IPS DF 19.7 (cell line): ENCODE data around the gene DNASE1.
"Not testable (repeated sequence)": the region's sequence is repeated elsewhere in the genome, so short reads cannot be mapped to it uniquely, and the experiment has no call there.

ENCODE experiments used
- DNase-seq: peaks from one replicate; pipeline ENCODE4 v3.0.0-alpha.2; 2013; ENCODE audit warnings: low read depth, low spot score

The DNASE1 gene

GRCh38 chr16:3654249-3654991 is at the start of gene DNASE1:
DNASE1 (plus strand) TSS chr16:3654691; CDS start chr16:3655374, 683 bp downstream.
- DNase-seq: no peak

- DNase-seq: no peak
Measured at GRCh38 chr16:3606441-3606840, 48.0 kb upstream of the DNASE1 start.

- DNase-seq: no peak
Measured at GRCh38 chr16:3607161-3607560, 47.3 kb upstream of the DNASE1 start.

GRCh38 chr16:3607634-3608033 is 46.9 kb upstream of the DNASE1 start:
- no peak for DNase-seq

GRCh38 chr16:3608069-3608468 is 46.4 kb upstream of the DNASE1 start:
- no peak for DNase-seq

GRCh38 chr16:3608976-3609375 is 45.5 kb upstream of the DNASE1 start:
- not testable (repeated sequence) for DNase-seq

- DNase-seq: no peak
Measured at GRCh38 chr16:3609895-3610697, 44.4 kb upstream of the DNASE1 start.

- no peak for DNase-seq
Measured at GRCh38 chr16:3610698-3611145, 43.8 kb upstream of the DNASE1 start.

GRCh38 chr16:3611146-3611975 is 43.1 kb upstream of the DNASE1 start, which contains the start of gene SLX4:
SLX4 (minus strand) TSS chr16:3611606; CDS start chr16:3608964, 2,642 bp downstream.
- DNase-seq: peak; percentile 30

GRCh38 chr16:3612510-3613466 is 41.7 kb upstream of the DNASE1 start:
- DNase-seq: no peak

- DNase-seq: no peak
Measured at GRCh38 chr16:3618769-3619141, 35.7 kb upstream of the DNASE1 start.

GRCh38 chr16:3623642-3624041 is 30.8 kb upstream of the DNASE1 start:
- DNase-seq: no peak

GRCh38 chr16:3625331-3625730 is 29.2 kb upstream of the DNASE1 start:
- DNase-seq: no peak

GRCh38 chr16:3625911-3626732 is 28.4 kb upstream of the DNASE1 start:
- no peak for DNase-seq

GRCh38 chr16:3637371-3637923 is 17.0 kb upstream of the DNASE1 start:
- no peak for DNase-seq

- DNase-seq: no peak
Measured at GRCh38 chr16:3638916-3639644, 15.4 kb upstream of the DNASE1 start.

- no peak for DNase-seq
Measured at GRCh38 chr16:3640207-3640606, 14.3 kb upstream of the DNASE1 start.

- no peak for DNase-seq
Measured at GRCh38 chr16:3640632-3641501, 13.6 kb upstream of the DNASE1 start.
